CD4-positive, alpha-beta T cell (primary cell): ENCODE data around the gene RETREG1. TPM values are rescaled to one million over a fixed set of nuclear protein-coding genes. Genes with fewer than 3 reads are reported as not detected.

ENCODE experiments used
- ATAC-seq: fragments of 200-7000 bp; cut with Tn5 transposase; one replicate; pipeline ENCODE4 v1.10.0; 2022; ENCODE audit warnings: mild to moderate bottlenecking; ENCODE audit not compliant: poor library complexity
- CTCF ChIA-PET: fragments of 350-600 bp; sonication (Branson Sonifier 250); formaldehyde crosslinking; loops from one replicate; lab custom pipeline; 2021; ENCODE audit warnings: antibody characterized with exemption, inconsistent platforms; lab: Charles Lee
- POLR2A ChIA-PET: fragments of 350-600 bp; sonication (Branson Sonifier 250); formaldehyde crosslinking; loops from one replicate; lab custom pipeline; 2021; ENCODE audit warnings: antibody characterized with exemption, inconsistent platforms; lab: Charles Lee
- DNase-seq, 14 experiments: peaks; one replicate each; pipeline ENCODE4 v3.0.0-alpha.2; 2013 to 2020; ENCODE audit warnings: mixed read lengths in 2 of 14
- H3K27ac ChIP-seq, 2 donors: one replicate each; pipeline versions ENCODE4 v1.5.1 to v1.7.0; 2013; ENCODE audit warnings: low read length in 2 of 2, low read depth in 1 of 2, mild to moderate bottlenecking in 1 of 2
- H3K27me3 ChIP-seq, 2 experiments: 1 replicate in 1 of 2; 2 replicates in 1 of 2; pipeline versions ENCODE4 v1.6.1 to v1.7.0; 2013; ENCODE audit warnings: low read length in 2 of 2, control low read depth in 1 of 2, mild to moderate bottlenecking in 1 of 2, moderate library complexity in 1 of 2; ENCODE audit not compliant: insufficient read depth in 2 of 2, control insufficient read depth in 1 of 2
- H3K36me3 ChIP-seq: one replicate; pipeline ENCODE4 v1.6.1; 2013; ENCODE audit warnings: low read length, control low read depth; ENCODE audit not compliant: insufficient read depth
- H3K4me1 ChIP-seq: one replicate; pipeline ENCODE4 v1.6.1; 2013; ENCODE audit warnings: low read length, control low read depth; ENCODE audit not compliant: insufficient read depth
- H3K4me3 ChIP-seq: one replicate; pipeline ENCODE4 v1.5.1; 2013; ENCODE audit warnings: mild to moderate bottlenecking, low read length, moderate library complexity
- H3K9me3 ChIP-seq, 2 experiments: 1 replicate in 1 of 2; 2 replicates in 1 of 2; pipeline versions ENCODE4 v1.6.1 to v1.7.0; 2013; ENCODE audit warnings: low read length in 2 of 2, mild to moderate bottlenecking in 2 of 2, control low read depth in 1 of 2, moderate library complexity in 1 of 2; ENCODE audit not compliant: control insufficient read depth in 1 of 2, insufficient read depth in 1 of 2
- H3K27ac Mint-ChIP-seq: one replicate; pipeline ENCODE4 v1.8.0; 2020; ENCODE audit warnings: mixed read lengths
- H3K27me3 Mint-ChIP-seq: one replicate; pipeline ENCODE4 v1.8.0; 2021; ENCODE audit warnings: mixed read lengths
- H3K36me3 Mint-ChIP-seq: one replicate; pipeline ENCODE4 v1.8.0; 2021; ENCODE audit warnings: low read depth, mixed read lengths
- H3K4me1 Mint-ChIP-seq: one replicate; pipeline ENCODE4 v1.8.0; 2021; ENCODE audit warnings: low read depth, mixed read lengths
- H3K4me3 Mint-ChIP-seq: one replicate; pipeline ENCODE4 v1.8.0; 2020; ENCODE audit warnings: mild to moderate bottlenecking, mixed read lengths
- H3K9me3 Mint-ChIP-seq: one replicate; pipeline ENCODE4 v1.8.0; 2020; ENCODE audit warnings: mixed read lengths
- intact Hi-C, 2 experiments: fragments of 100-400 bp; cut with DNase I in 1 of 2; cut with micrococcal nuclease in 1 of 2; formaldehyde crosslinking; loops; one replicate each; pipeline versions ENCODE4 v1.15.1 to v1.9.0; 2023 to 2025; cut with DNase I, micrococcal nuclease
- total RNA-seq, 174 experiments: library from RNA in 2 of 174; stranded (reverse) in 2 of 174; gene quantifications; one replicate each; pipeline ENCODE4 v1.2.3 and lab custom pipeline; 2021 to 2026
- TF ChIP-seq, protein P1 (sequence below): fragments of 200-600 bp; IDR thresholded peaks from one replicate; pipeline ENCODE4 v1.8.0; 2022; ENCODE audit warnings: antibody characterized with exemption, mild to moderate bottlenecking

Gene RETREG1
- total RNA-seq, 2 experiments from 2014 or later: 68.9 to 69.7 TPM

GRCh38 chr5:16582081-16582480 lies 34.7 kb downstream of the RETREG1 start:
- H3K9me3 ChIP-seq: no peaks in the 10 kb centered on the region
- TF ChIP-seq, protein P1, sequence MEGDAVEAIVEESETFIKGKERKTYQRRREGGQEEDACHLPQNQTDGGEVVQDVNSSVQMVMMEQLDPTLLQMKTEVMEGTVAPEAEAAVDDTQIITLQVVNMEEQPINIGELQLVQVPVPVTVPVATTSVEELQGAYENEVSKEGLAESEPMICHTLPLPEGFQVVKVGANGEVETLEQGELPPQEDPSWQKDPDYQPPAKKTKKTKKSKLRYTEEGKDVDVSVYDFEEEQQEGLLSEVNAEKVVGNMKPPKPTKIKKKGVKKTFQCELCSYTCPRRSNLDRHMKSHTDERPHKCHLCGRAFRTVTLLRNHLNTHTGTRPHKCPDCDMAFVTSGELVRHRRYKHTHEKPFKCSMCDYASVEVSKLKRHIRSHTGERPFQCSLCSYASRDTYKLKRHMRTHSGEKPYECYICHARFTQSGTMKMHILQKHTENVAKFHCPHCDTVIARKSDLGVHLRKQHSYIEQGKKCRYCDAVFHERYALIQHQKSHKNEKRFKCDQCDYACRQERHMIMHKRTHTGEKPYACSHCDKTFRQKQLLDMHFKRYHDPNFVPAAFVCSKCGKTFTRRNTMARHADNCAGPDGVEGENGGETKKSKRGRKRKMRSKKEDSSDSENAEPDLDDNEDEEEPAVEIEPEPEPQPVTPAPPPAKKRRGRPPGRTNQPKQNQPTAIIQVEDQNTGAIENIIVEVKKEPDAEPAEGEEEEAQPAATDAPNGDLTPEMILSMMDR: no peak
- peaks cover 63% of the 10 kb centered on the region for H3K4me1 Mint-ChIP-seq
- no peaks in the 10 kb centered on the region for H3K27me3 ChIP-seq
- H3K36me3 ChIP-seq: no peaks in the 10 kb centered on the region
- H3K36me3 Mint-ChIP-seq: peaks cover 41% of the 10 kb centered on the region
- DNase-seq: no peak
- peaks cover 4% of the 10 kb centered on the region for H3K4me1 ChIP-seq
- no peak overlapping the region for H3K27ac ChIP-seq
- H3K27ac Mint-ChIP-seq: no peak overlapping the region
- H3K4me3 ChIP-seq: no peak overlapping the region
- H3K9me3 Mint-ChIP-seq: no peaks in the 10 kb centered on the region
- H3K4me3 Mint-ChIP-seq: no peak overlapping the region
- no peaks in the 10 kb centered on the region for H3K27me3 Mint-ChIP-seq
- CTCF ChIA-PET: no interaction called here
- no peak for ATAC-seq
- POLR2A ChIA-PET: no interaction called here
- intact Hi-C loops: no loop called here

DNA sequence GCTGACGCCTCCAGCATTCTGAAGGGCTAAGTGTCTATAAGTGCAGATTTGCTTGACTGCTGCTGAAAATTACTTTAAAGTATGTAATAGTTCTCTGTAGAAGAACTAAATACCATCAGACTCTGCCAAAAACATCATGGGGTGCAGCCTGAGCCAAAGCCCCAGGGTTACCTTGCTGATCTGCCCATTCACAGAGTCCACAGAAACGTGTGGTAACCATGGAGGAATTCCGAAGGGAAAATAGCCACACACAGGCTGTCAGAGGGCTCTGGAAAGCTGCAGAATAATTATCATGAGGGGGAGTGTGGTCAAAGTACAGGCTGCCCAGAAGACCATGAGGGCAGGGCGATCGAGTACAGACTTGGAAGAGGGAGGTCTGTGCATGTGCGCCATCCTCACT lies 36.4 kb downstream of the RETREG1 start:
- Histone ChIP-seq H3K27me3 (no peaks in the 10 kb centered on the region), H3K4me1 (peaks cover 4% of the 10 kb centered on the region), H3K27ac (no peak overlapping the region), H3K36me3 (no peaks in the 10 kb centered on the region), H3K9me3 (no peaks in the 10 kb centered on the region), H3K4me3 (no peak overlapping the region)
- Mint-ChIP-seq H3K27me3 (no peaks in the 10 kb centered on the region), H3K4me1 (peaks cover 59% of the 10 kb centered on the region), H3K4me3 (no peak overlapping the region), H3K9me3 (no peaks in the 10 kb centered on the region), H3K36me3 (peaks cover 31% of the 10 kb centered on the region), H3K27ac (peak overlapping the region; percentile 14)
- intact Hi-C loops: no loop called here
- TF ChIP-seq, protein P1: no peak
- POLR2A ChIA-PET: no interaction called here
- ATAC-seq (no peak), DNase-seq (no peak)
- CTCF ChIA-PET: no interaction called here

DNA sequence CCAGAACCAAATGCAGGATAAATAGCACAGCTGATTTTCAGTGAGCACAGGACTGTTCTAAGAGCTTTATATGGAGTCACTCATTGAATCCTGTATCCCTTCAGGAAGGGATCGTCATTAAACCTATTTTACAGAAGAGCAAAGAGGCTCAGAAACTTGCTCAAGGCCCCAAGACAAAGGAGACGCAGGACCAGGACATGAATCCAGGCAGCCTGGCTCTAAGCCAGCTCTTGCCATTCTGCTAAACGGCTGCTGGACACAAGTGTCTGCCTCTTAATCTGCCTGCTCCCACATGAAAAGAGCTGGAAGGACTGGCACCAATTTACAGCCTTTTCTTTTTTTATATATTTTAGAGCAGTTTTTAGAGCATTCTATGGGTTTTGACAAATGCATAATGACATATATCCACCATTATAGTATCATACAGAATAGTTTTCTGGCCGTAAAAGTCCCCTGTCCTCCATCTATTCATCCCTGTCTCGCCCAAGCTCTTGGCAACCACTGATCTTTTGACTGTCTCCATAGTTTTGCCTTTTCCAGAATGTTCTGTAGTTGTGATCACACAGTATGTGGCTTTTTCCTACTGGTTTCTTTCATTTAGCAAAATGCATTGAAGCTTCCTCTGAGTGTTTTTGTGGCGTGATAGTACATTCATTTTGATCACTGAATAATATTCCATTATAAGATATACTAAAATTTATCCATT lies 37.5 kb downstream of the RETREG1 start:
- H3K27ac ChIP-seq: no peak overlapping the region
- Mint-ChIP-seq H3K36me3 (peaks cover 25% of the 10 kb centered on the region), H3K27me3 (no peaks in the 10 kb centered on the region), H3K4me3 (no peak overlapping the region), H3K4me1 (peaks cover 60% of the 10 kb centered on the region), H3K9me3 (no peaks in the 10 kb centered on the region), H3K27ac (peak overlapping the region; percentile 34)
- H3K27me3 ChIP-seq: no peaks in the 10 kb centered on the region
- POLR2A ChIA-PET: interaction anchor here (1.3 kb wide), 1 partner anchor 65 kb away, joined by 3 read pairs; no protein-coding TSS in a partner anchor
- intact Hi-C loops: no loop called here
- H3K4me1 ChIP-seq: peaks cover 7% of the 10 kb centered on the region
- no peak overlapping the region for H3K4me3 ChIP-seq
- TF ChIP-seq, protein P1: no peak
- DNase-seq: no peak
- CTCF ChIA-PET: no interaction called here
- no peaks in the 10 kb centered on the region for H3K36me3 ChIP-seq
- no peak for ATAC-seq
- H3K9me3 ChIP-seq: no peaks in the 10 kb centered on the region
